ENCODE data around the gene ETV3.

ETV3 gene

DNA sequence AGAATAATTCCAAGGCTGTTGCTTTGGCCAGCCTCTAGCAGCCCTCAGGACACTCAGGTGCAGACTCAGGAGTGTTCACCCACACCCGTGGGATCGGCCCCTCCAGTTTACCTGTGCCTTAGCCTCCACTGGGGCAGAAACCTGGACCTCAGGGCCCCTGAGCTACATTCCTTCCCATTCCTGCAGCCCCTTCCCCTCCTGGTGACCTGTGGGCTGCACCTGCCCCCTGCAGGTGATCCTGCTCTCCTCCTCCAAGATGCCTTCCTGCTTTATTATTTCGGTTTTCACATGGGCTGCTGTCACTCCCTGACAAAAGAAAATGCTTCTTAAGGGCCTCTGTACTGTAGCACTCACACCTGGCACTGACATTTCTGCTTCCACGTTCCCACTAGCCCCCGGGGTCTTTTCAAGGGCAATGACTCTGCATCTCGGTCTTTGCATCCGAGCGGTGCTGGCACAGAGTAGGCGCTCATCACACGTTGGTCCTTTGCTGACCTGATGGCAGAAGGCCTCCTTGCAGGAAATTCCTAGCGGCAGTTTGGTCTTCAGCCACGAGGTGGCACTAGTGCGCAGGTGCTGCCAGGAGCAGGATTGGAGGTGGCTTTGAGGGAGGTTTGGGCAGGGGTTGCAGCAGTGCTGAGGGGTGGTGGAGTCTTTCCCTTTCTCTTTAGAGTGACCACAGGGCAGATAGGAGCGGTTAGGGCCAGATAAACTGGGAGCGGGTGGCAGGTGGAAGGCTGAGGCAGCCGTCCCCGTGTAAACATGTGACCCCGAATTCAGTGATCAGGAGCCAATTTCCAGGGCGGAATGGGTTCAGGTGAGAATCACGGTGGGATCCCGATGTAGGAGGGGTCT is 25.3 kb upstream of the ETV3 start:
- in situ Hi-C loops (cut with HindIII; ENCODE audit: low pct_ligation_motif_present, low pct_unique_long_range_greater_than_20kb, low sequenced_read_pairs), result no loop called here

DNA sequence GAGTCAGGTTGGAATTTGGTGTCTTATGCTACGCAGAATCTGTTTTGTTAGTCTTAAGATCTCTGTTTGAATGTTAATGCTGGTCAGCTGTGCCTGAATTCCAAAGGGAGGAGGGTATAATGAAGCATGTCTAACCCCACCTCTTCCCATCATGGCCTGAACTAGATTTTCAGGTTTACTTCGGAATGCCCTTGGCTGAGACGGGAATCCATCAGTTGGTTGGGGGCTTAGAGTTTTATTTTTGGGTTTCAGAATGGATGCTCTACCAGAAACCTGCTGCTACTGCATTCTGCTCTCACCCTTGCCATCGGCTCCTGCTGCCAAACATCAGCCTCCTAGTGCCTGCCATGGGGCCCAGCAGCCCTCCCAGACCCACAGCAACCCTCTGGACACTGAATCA is 24.1 kb upstream of the ETV3 start:
- in situ Hi-C loops (cut with HindIII; ENCODE audit: low pct_ligation_motif_present, low pct_unique_long_range_greater_than_20kb, low sequenced_read_pairs), result no loop called here
- DNase-seq, result no peak

More for the DNA sequence above, 25.3 kb upstream of the ETV3 start:
- peak; percentile 72 for DNase-seq

DNA sequence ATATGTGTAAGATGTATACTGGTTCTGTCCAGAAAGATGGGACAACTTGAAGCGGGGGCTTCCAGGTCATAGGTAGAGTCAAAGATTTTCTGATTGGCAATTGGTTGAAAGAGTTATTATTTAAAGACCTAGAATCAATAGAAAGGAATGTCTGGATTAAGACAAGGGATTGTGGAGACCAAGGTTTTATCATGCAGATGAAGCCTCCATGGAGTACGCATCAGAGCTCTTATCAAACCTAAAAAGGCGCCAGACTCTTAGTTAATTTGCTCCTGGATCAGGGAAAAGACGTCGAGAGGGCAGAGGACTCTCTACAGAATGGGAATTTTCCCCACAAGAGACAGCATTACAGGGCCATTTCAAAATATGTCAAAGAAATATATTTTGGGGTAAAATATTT is 23.7 kb upstream of the ETV3 start:
- in situ Hi-C loops (cut with HindIII; ENCODE audit: low pct_ligation_motif_present, low pct_unique_long_range_greater_than_20kb, low sequenced_read_pairs), result no loop called here
- DNase-seq, result no peak

DNA sequence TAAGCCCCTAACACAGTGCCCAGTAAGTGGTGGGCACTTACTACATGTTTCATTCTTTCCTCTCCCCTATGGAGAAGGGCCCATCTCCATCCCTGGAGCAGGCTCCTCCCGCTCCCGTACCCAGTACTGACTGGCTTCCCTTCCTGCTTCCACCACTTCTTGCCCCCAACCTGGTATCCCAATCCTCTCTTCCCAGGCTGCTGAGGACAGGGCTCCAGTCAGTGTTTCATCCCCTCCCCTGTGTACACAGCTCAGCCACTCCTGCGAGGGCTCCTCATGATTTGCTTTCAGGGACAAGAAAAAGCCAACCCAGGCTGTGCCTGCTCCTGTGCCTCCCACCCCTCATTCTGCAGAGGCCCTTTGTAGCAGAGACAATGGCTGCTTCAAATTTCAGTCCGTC is 20.8 kb upstream of the ETV3 start:
- in situ Hi-C loops (cut with HindIII; ENCODE audit: low pct_ligation_motif_present, low pct_unique_long_range_greater_than_20kb, low sequenced_read_pairs), result no loop called here
- DNase-seq, result no peak

DNA sequence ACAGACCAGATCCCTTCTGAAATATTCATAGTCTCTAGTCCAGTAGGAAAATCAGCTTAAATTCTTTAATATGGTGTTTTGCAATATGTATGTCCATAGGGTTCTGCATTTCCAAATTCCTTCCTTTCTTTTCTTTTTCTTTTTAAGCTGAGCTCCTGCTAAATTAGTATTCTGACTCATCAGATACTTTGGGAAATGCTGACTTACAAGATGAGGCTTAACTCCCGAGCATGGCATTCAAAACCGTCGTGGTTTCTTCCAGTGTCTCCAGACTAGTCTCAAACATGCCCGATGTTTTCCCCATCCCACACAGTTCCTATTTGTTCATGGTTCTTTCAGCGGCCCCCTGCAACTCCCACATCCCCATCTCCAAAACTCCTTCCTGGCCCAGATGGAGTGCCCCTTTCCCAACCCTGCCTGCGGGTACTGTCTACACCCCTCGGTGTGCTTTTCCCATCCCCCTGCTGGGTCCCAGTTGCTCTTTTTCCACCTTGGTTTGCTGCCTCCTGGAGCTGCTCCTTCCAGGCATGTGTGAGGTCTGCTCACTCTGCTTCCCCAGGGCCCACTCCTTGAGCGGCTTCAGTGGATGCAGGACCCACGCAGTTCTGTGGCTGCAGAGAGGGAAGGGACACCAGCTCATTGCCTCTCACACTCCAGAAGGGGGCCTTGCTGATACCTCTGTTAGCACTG is 19.5 kb upstream of the ETV3 start:
- DNase-seq, result no peak
- in situ Hi-C loops (cut with HindIII; ENCODE audit: low pct_ligation_motif_present, low pct_unique_long_range_greater_than_20kb, low sequenced_read_pairs), result no loop called here

DNA sequence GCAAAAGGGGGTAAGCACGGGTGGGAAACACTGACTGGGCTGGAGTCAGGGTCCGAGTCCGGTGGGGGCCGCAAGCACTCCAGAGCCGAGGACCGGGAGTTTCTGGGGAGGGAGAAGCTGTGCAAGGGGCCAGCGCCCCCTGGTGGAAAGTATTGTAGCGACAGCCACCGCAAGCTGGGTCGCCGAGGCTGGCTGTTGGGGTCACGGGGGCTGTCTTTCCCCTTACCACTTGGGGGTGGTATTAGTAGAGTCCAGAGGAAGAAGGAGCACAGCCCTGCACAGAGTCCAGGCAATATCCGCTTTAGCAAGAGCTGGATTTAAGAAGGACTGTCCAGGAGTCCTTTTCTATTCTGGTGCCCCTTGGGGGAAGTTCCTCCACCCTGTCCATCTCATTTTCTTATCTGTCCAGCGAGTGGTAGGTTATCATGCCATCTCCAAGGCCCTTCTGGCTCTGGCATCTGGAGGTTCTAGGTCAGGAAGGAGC is 17.9 kb upstream of the ETV3 start:
- DNase-seq, result peak; percentile 66
- in situ Hi-C loops (cut with HindIII; ENCODE audit: low pct_ligation_motif_present, low pct_unique_long_range_greater_than_20kb, low sequenced_read_pairs), result no loop called here

DNA sequence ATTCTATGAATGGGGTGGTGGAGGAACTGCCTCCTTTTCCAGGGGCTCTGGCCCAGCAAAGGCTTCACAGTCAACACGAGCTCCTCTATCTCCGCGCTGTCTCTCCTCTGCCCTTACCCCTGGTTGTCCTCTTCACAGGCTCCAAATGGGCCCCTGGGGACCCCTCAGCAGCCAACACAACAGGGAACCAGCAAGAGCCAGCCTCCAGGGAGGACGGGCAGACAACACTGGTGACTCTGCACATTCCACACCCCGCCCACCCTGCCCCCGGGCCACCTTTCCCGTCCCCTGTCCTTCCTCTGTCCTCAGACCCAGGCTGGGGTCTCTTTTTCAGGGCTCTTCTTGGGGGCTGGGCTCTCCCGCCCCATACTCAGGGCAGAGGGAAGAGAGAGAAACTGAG is 17.5 kb upstream of the ETV3 start:
- DNase-seq, result no peak
- in situ Hi-C loops (cut with HindIII; ENCODE audit: low pct_ligation_motif_present, low pct_unique_long_range_greater_than_20kb, low sequenced_read_pairs), result no loop called here

DNA sequence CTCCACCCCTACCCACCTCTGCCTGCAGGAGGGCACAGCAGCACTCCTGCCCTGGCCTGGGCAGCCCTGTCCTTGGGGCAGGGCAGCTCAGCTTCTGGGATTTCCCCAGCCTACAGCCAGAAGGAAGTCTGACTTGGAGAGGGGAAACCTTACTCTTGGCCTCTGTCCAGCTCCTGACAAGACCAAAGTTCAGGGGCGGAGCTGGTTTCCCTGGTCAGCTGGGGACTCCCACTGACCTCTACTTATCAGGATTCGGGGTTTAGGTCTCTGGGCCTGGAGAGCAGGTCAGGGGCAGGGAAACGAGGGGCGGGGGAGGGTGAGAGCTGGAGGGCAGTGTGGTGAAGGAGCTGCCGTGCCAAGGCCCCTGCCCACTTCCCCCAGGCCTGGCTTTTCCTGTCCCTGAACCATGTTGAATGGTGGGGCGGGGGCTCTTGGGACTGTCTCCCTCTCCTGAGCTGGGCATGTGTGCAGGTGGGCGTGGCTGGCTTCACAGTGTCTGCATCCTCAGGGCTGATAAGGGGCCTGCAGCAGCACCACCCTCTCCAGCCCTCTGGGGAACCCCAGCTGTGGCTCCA is 16.8 kb upstream of the ETV3 start:
- DNase-seq, result peak; percentile 46
- in situ Hi-C loops (cut with HindIII; ENCODE audit: low pct_ligation_motif_present, low pct_unique_long_range_greater_than_20kb, low sequenced_read_pairs), result no loop called here

DNA sequence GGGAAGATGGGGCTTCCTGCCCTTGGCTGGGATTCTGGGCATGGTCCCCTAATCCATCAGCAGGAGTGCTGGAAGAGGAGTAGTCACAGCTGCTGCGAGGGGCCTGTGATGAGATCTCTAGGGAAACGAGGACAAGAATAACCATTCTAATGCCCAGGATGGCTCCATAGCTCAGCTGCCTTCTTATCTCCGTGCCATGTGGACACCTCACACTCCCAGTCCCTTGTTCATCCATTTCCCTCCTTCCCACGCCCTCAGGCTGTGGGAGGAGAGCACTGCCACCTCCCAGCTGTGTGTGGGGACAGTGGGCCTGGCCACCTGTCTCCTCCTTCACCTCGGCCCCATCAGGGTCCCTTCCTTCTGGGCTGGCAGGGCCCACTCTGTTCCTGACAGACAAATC is 16.1 kb upstream of the ETV3 start:
- DNase-seq, result no peak

DNA sequence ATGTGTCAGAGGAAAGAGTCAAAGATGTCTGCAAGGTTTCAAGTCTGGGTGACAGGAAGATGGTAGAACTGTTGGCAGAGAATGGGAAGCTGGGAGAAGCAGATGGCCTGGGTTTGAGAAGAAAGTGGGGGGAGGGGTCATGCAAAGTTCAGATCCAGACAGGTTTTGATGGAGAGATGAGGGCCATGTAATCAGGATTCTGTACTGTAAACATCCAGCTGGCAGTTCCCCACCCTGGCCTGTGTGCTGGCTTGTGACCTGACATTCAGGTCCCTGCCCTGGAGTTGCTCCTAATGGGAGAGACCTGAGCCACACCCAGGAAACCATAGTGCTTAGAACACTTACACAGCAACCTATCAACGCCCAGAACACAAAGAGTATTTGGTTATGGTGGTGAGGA is 15.6 kb upstream of the ETV3 start:
- no peak for DNase-seq
- in situ Hi-C loops (cut with HindIII; ENCODE audit: low pct_ligation_motif_present, low pct_unique_long_range_greater_than_20kb, low sequenced_read_pairs), result no loop called here

More for the DNA sequence above, 16.1 kb upstream of the ETV3 start:
- in situ Hi-C loops (cut with HindIII; ENCODE audit: low pct_ligation_motif_present, low pct_unique_long_range_greater_than_20kb, low sequenced_read_pairs), result no loop called here

DNA sequence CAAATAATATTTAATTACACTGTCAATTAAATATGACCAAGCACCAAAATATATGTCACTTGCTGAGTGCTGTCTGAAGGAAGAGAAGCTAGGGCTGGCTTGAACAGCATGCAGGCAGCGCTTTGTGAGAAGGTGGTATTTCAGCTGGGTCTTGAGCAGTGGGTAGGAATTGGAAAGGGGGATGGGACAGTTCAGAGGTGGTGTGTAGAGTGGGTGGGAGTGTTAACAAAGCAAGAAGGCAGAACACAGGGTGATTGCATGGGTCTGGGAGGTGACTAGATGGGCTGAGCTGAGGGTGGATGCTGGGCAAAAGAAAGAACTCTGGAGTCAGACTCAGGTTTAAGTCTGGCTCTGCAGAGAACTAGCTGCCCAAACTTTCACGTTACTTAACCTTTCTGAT is 14.3 kb upstream of the ETV3 start:
- DNase-seq, result no peak
- in situ Hi-C loops (cut with HindIII; ENCODE audit: low pct_ligation_motif_present, low pct_unique_long_range_greater_than_20kb, low sequenced_read_pairs), result no loop called here

DNA sequence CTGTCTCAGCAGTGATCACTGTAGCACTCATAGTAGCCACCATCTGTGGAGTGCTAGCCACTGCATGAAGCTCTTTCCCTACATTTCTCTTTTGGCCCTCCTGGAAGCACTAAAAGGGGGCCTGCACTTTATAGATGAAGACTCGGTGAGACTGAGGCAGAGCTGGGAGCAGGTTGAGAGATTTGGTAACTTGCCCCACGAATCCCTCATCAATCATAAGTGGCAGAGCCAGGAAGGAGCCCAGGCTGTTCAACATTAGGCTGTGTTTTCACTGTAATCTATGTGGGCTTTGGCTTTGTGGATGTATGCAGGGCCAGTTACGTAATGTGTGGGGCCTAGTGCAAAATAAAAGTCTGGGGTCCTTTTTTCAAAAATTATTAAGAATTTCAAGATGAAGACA is 13.3 kb upstream of the ETV3 start:
- DNase-seq, result no peak
- in situ Hi-C loops (cut with HindIII; ENCODE audit: low pct_ligation_motif_present, low pct_unique_long_range_greater_than_20kb, low sequenced_read_pairs), result no loop called here

DNA sequence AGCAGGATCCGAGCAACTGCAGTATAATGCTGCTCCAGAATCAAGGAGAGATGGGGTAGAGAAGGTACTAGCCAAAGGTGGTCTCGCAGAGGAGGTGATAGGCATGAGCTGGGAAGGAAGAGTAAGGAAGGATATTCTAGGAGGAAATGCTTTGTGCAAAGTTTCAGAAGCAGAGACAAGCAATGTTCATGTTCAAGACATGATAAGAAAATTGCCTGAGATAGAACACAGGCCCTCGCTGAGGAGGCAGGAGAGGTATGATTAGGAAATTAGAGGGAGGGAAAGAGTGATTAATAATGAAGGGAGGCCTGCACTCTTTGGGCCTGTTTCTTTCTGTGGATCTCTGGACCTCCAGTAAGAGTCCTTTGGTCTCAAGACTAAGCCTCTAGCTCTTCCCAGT is 12.9 kb upstream of the ETV3 start:
- in situ Hi-C loops (cut with HindIII; ENCODE audit: low pct_ligation_motif_present, low pct_unique_long_range_greater_than_20kb, low sequenced_read_pairs), result no loop called here
- no peak for DNase-seq

DNA sequence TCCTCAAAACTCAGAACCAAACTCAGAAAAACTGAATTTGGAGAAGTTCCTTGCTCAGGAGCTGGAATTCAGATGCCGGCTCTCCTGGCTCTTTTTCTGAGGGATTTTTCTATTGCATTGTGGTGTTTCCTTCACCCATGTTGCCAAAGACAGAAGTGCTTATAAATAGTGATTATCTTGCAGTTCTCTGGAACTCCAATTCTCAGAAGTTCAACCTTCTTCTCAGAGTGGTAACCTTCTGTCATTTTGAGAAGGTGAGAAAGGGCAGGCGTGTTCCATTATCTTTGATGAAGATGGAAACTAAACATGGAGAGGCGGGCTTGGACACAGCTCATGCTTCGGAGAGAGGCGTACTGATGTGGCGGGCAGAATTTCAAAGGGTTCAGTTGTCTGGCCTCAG is 12.4 kb upstream of the ETV3 start:
- in situ Hi-C loops (cut with HindIII; ENCODE audit: low pct_ligation_motif_present, low pct_unique_long_range_greater_than_20kb, low sequenced_read_pairs), result no loop called here
- DNase-seq, result no peak

DNA sequence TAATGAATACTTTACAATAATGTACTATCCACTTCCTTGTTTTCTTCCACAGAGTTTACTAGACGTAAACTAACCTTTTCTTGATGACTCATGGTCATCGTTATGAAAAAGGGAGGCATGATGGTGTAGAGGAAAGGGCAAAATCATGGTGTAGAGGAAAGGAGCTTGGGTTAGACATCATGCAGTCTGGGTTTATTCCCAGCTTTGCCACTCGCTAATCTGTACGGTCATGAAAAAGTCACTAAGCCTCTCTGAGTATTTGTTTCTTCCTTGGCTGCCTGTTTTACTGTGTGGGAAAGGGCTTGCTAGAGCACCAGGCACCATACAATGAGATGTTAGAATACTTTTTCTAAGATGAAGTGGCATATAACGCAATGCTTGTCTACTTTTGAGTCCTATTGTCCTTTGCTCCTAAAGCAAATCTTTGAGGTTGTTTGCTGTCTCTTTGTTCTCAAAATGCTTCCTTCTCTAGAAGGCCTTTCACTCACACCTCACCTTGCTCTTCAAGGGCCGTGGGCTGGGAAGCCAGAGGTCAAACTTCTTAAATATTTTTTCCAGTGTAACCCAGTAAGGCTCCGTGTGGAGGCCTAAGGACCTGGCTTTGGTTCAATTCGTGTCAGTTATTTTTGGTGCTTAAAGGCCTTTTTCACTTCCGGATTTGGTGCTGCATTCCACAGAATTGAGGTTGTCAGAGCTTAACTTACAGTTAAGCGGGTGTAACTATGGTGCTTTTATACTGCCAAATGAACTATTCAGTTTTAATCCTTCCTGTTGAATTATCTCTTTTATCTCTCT is 9.9 kb upstream of the ETV3 start:
- in situ Hi-C loops (cut with HindIII; ENCODE audit: low pct_ligation_motif_present, low pct_unique_long_range_greater_than_20kb, low sequenced_read_pairs), result no loop called here
- no peak for DNase-seq

DNA sequence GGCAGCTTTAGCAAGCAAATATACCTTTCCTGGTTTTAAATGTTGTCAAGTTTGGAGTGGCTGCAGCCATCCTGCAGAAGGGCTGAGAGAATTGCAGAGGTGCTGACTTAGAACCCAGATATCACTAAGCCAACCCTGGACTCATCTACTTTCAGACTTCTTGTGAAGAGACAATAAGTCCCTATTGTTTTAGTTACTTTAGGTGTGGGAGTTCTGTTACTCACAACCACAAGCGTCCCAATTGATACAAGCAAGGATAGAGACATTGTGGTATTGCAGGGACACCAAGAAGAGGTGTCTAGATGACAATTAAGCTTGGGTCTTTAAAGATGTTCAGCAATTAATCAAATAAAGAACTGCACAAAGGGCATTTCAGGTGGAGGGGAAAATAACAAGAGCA is 8.8 kb upstream of the ETV3 start:
- no peak for DNase-seq
- in situ Hi-C loops (cut with HindIII; ENCODE audit: low pct_ligation_motif_present, low pct_unique_long_range_greater_than_20kb, low sequenced_read_pairs), result no loop called here

DNA sequence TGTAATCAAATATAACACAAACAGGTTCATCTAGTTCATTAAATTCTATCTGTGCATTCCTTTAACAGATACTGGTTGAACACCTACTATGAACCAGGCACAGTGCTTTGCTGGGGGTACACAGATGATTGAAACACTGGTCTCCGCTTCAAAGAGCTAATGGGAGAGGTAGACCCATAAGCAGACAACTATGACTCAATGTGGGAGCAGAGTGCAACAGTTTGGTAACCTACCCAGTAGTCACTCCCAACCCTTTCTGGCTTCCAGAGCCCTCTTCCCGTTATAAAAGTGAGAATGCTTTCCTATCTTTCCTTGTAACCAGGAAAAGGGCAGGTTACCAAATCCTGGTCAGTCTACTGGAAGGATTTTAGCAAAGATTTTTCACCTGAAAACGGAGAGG is 8.0 kb upstream of the ETV3 start:
- DNase-seq, result no peak
- in situ Hi-C loops (cut with HindIII; ENCODE audit: low pct_ligation_motif_present, low pct_unique_long_range_greater_than_20kb, low sequenced_read_pairs), result no loop called here

DNA sequence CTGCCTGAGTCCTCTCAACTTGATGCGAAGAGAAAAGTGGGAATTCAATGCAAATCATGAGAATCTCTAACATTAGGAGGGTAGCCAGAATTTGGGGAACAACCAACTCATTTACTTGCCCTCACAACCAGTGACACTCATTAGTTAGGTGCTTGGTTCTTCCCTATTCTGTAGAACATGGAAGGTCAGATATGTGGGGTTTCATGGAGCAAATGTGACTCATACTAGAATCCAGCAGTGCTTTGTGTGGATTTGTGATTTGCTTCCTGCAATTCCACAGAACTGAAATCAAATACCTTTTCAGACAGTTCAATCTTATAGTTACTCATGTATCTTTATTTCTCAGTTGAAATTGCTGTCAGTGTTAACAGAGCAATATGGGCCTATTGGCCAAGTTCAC is 6.9 kb upstream of the ETV3 start:
- DNase-seq, result no peak
- in situ Hi-C loops (cut with HindIII; ENCODE audit: low pct_ligation_motif_present, low pct_unique_long_range_greater_than_20kb, low sequenced_read_pairs), result no loop called here

DNA sequence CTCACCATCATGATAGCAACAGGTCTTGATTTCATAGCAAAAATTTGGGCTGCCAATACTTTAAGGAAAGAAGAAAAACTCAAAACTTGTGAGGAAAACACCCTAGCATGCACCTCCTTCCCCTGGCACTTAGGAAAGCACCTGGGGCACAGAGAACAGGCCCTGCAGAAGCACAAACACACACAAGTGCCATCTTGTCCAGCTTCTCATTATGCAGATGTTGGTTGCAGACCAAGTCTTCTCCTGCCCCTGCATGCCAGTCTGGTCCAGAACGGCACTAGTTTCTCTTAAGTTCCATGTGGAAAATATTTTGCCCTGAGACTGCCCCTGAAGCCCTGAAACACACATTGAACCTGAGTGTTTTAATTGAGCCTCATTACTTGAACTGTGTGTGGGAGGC is 6.3 kb upstream of the ETV3 start:
- DNase-seq, result no peak
- in situ Hi-C loops (cut with HindIII; ENCODE audit: low pct_ligation_motif_present, low pct_unique_long_range_greater_than_20kb, low sequenced_read_pairs), result no loop called here

Measured in ACHN (cell line).